GDM1 (cell line): ENCODE data around the gene HYOU1.
A peak's percentile ranks its signal among the peaks of the same experiment; 100 is the strongest.
"Not testable (repeated sequence)": the region's sequence is repeated elsewhere in the genome, so short reads cannot be mapped to it uniquely, and the experiment has no call there.

Experiments used
- DNase-seq: peaks from one replicate; lab custom pipeline; 2025; lab: John Stamatoyannopoulos, UW

Gene HYOU1

DNA sequence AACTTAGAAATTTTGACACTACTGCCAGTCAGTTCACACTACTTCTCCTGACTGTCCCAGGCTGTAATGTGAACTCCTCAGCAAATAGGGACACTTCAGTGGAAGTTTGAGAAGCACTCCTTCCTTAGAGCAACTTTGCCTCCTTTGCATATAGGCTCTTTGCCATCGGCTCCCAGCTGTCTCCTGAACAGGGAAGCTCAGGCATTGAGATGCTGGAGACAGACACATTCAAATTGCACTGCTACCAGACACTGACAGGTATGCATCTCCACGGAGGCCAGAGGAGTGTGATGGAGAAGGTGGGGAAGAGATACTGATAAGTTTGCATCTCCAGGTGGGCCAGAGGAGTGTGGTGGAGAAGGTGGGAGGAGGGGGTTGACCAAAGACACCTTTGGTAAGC lies 37.0 kb downstream of the HYOU1 start:
- DNase-seq = no peak

DNA sequence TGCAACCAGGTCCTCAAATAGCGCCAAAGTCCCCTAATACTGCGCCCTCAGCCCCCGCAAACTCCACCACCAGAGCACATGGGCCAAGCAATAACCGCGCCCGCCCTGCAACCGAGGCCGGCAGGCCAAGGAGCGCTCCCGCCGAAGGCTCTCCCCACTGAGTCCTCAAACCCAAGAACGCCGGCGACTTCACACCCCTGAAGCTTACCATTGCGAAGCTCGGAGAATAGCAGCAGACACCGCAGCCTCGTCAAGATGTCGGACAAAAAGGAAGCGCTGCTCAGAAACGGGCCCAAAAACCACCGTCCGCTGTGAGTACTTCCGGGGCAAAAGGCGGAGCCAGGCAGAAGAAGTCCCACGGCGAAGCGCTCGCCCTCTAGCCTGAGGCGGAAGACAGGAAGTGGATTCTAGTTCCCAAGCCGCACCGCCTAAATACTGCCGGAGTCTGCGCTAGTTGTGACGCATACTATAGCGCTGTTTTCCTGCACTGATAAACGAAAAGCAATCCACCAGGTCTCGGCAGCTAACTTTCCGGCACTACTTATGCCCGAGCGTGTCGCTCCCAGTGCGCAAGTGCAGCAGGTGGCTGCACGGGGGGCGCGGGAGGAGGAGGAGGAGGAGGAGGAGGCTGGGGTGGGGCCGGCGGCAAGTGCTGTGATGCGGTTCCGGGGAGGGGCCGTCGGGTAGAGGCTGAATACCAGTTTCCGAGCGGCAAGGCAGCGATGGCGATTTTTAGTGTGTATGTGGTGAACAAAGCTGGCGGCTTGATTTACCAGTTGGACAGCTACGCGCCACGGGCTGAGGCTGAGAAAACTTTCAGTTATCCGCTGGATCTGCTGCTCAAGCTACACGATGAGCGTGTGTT lies 38.7 kb downstream of the HYOU1 start, which contains the start of the genes RPS25 and TRAPPC4:
RPS25 (minus strand) TSS at position 270 of the 865 bp plus-strand sequence; CDS start at position 211, 59 bp downstream.
TRAPPC4 (plus strand) TSS at position 693 of the 865 bp plus-strand sequence; CDS start at position 723, 30 bp downstream.
- peak; percentile 95 for DNase-seq

DNA sequence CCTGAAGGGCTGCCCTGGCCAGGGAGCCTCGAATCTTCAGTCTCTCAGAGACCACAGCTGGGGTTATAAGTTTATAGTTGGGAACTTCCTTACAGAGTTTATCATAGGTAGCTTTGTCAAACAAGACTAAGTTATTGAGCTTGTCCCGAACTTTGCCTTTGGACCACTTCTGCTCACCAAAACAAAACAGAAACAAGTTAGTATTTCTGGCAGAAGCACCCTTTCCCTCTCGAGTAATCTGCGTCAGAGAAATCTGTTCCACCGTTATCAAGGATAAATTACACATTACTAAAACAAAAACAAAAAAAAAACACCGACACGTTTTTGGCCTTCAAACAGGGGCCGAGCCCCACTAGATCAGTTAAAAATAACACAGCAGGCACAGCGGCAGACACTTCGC lies 39.6 kb downstream of the HYOU1 start:
- not testable (repeated sequence) for DNase-seq

DNA sequence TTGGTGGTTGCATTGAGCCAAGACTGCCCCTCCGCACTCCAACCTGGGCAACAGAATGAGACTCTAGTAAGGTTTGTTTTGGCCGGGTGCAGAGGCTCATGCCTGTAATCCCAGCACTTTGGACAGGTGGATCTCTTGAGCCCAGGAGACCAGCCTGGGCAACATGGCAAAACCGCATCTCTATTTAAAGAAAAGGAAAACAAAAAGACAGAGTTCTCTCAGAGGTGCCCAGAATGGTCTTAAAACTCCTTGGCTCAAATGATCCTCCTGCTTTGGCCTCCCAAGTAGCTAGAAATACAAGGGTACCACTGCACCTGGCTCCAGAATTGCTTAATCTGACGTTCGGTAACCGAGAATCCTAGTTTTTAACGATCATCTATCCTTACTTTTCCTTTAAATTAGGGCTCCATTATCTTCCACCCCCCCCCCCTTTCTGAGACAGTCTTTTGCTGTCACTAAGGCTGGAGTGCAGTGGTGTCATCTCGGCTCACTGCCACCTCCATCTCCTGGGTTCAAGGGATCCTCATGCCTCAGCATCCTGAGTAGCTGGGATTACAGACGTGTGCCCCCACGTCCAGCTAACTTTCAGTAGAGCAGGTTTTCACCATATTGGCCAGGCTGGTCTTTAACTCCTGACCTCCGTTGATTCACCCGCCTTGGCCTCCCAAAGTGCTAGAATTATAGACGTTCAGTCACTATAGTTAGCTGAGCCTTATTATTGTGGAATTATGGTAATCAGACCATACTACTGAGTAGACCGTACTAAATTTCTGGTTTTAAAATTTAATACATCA lies 40.6 kb downstream of the HYOU1 start:
- no peak for DNase-seq

DNA sequence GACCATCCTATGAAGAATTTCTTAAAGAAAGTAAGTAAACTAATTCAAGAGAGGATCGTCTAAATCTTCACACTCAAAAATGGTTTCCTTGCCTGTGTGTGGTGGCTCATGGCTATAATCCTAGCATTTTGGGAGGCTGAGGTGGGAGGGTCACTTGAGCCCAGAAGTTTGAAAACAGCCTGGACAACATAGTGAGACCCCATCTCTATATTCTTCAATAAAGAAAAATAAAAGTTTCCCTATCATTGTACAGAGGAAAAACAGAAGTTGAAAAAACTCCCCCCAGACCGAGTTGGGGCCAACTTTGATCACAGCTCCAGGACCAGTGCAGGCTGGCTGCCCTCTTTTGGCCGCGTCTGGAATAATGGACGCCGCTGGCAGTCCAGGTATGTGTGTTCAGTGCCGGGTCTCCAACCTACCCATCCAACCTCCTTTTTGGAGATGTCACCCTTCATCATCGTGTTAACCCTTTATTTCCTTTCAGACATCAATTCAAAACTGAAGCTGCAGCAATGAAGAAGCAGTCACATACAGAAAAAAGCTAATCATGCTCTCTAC lies 41.9 kb downstream of the HYOU1 start:
- DNase-seq = no peak

DNA sequence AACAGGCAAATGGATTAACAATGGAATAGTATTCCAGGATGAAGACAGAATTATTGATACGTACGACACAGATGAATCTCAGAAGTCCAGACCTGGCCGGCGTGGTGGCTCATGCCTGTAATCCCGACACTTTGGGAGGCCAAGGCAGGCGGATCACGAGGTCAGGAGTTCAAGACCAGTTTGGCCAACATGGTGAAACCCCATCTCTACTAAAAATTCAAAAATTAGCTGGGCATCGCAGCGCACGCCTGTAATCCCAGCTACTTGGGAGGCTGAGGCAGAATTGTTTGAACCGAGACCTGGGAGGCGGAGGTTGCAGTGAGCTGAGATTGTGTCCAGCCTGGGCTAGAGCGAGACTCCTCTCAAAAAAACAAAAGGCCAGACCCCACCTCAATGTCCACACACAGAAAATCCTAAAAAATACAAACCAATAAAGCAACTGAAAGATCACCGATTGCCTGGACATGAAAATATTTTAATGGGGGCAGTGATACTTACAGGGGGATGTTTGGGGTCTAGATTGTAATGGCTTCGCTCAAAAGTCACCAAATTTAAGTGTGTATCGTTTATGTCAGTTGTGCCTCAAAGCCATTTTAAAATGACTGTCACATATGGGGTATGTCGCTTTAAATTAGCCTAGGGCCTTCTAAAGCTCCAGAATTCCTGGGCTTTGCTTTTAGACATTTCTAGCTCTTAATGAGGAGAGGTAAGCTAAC lies 42.6 kb downstream of the HYOU1 start:
- no peak for DNase-seq

DNA sequence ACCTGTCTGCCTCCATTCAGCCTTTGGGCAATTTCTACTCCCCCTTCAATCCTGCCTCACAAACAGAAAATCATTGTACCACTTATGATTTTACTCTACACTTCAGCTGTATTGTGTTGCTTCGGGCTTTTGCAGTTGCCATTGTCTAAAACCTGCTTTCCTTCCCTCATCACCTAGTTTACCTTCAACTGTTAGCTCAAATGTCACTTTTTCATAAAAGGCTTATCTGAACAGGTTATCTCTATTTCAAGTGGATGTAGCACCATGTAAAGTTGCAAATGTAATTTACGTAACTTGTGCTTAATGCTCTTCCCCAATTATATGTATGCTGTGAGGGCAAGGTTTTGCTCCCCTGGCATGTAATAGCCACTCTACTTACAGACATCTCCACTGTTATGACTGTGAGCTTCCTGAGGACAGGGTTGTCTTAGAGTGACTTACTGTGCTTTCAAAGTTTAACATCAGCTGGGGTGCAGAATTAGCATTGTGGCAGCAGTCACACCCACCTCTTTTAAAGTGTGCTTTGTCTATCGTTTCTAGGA lies 44.3 kb downstream of the HYOU1 start:
- DNase-seq = no peak

DNA sequence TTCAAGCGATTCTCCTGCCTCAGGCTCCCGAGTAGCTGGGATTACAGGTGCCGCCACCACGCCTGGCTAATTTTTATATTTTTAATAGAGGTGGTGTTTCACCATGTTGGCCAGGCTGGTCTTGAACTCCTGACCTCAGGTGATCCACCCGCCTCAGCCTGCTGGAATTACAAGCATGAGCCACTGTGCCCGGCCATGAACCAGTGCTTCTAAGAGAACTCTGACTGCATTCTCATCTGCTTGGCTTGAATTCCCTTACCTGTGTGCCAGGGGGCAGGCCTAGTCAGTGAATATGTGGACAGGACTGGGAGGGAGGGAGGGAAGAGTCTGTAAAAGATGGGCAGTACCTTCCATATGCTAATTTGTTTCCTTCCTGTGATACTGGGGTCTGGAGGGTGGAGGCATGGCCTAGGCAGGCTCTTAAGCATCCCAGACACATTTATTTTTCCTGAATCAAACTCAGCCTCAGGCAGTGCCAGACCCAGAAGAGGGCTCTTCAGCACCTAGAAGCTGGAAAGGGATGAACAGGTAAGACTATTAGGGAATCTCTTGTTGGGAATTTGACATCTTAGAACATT lies 45.4 kb downstream of the HYOU1 start:
- DNase-seq = no peak

DNA sequence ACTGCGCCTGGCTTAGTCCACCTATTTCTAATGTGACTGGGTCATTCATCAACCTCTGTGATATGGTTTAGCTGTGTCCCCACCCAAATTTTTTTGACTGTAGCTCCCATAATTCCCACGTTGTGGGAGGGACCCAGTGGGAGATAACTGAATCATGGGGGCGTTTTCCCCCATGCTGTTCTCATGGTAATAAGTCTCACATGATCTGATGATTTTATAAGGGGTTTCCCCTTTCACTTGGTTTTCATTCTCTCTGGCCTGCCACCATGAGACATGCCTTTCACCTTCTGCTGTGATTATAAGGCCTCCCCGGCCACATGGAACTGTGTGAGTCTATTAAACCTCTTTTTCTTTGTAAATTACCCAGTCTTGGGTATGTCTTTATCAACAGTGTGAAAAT lies 50.3 kb downstream of the HYOU1 start:
- no peak for DNase-seq

DNA sequence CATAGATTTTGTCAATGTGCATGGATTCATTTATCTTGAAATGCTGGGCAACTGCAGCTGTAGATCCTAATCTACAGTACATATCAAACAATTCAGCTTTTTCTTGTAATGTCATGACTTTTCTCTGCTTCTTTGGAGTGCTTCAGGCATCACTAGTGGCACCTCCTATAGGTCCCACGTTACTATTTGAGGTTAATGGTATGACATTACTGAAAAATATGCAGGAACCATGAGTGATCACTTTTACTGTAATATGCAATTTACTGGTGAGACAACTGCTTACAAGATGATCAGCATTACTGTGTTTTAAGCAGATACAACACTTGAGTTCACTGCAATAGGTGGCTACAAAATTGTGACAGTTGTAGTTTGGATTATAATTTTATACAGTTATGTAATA lies 56.1 kb downstream of the HYOU1 start:
- no peak for DNase-seq

DNA sequence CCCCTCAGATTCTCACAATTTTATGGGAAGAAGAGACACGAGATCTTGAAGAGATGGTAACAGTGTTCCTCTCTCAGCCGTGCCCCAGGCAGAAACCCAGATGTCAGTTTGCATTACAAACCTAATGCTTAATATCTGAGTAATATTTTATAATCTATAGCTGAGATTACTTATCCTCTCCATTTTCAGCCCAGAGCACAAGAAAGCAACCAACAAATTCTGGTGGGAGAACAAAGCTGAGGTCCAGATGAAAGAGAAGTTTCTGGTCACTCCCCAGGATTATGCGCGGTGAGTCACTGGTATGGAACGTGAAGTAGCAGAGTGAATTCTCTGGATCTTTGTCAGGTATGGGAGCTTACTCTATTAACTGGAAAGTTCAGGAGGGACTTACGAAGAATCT lies 58.2 kb downstream of the HYOU1 start:
- no peak for DNase-seq

DNA sequence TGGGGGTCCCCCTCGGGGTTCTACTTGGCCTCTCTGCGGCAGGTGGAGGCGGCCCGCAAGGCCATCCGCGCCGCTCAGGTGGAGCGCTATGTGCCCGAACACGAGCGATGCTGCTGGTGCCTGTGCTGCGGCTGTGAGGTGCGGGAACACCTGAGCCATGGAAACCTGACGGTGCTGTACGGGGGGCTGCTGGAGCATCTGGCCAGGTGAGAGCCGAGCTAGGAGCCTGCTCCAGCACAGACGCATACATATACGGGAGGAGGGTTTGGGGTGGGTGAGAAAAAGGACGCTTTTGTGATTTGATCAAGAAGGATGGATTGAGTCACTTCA lies 58.7 kb downstream of the HYOU1 start:
- DNase-seq = no peak

DNA sequence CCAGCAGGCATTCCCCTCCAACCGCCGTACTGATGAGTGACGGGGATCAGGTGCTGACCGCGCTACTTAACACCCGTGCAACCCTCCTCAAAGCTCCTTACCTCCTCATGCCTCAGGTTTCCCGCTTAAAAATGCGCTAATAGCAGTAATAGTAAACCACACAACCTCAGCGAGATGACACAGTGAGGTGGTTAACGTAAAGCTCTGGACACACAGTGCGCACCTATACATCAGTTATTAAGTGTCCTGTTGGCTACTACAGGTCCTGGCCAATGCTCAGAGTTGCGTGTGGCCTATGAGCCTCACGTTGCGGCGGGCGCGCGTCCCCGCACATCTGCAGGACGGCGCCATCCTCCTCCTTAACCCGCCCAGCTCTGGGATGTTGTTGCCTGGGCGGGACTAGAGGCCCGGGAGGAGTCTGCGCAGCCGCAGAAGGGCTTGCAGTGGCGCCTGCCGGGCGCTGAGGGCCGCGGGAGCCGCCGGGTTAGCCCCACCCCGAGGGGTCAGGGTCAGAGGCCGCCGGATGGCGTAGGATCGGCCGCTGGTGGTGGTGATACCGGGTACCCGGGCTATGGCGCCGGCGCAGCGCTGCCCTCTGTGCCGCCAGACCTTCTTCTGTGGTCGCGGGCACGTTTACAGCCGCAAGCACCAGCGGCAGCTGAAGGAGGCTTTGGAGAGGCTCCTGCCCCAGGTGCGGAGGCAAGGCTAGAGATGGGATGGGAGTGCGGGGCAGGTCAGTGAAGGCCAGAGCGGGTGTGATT lies 59.2 kb downstream of the HYOU1 start, which contains the start of gene CENATAC:
CENATAC (plus strand) TSS at position 512 of the 761 bp plus-strand sequence; CDS start at position 572, 60 bp downstream.
- DNase-seq = peak; percentile 86

DNA sequence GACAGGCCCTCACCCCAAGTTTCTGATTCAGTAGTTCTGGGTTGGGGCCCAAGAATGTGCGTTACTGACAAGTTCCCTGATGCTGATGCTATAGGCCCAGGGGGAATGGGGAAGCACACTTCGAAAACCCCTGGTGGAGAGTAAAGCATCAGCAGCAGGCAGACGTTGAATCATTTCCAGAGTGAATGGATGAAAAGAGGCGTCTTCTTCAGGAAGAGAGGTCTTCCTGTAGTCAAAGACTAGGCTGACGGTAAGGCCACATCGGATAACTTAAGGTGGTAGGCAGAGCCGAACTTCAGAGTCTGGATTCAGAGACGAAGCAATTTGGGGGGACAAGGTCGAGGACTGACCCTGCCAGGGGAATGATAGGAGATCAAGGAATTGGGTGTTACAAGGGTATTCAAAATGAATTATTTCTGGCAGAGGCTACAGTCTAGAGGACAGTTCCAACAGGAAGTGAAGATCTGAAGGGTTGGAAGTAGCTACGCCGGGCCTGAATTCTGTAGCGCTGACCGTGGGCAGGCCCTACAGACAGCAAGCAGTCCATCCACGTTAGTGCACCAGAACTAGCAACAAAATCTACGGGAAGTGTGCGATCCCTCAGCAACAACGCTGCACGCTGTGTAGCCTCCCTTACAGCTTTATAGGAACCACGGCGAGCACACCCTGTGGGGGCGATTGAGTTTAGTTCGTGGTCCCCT lies 59.9 kb downstream of the HYOU1 start:
- peak; percentile 37 for DNase-seq
